SK-N-SH treated with all-trans-retinoic acid at 6 μM for 48 hours (cell line): ENCODE data around the gene FASN.

Experiments used
- ARNTL ChIP-seq: fragments of 450-650 bp; formaldehyde crosslinking; IDR thresholded peaks from 2 replicates; pipeline ENCODE4 v1.5.0; 2020; ENCODE audit warnings: low read depth, mild to moderate bottlenecking, moderate library complexity, borderline replicate concordance
- GLIS3 ChIP-seq: fragments of 250-450 bp; sonication (Bioruptor Pico); IDR thresholded peaks from 2 replicates; pipeline ENCODE4 v1.5.0; 2020; ENCODE audit warnings: mild to moderate bottlenecking, moderate library complexity
- OSR1 ChIP-seq: fragments of 250-450 bp; sonication (Bioruptor Pico); IDR thresholded peaks from 2 replicates; pipeline ENCODE4 v1.8.0; 2022; ENCODE audit warnings: moderate library complexity, mild to moderate bottlenecking, inconsistent platforms
- RARB ChIP-seq: fragments of 250-450 bp; sonication (Bioruptor Pico); IDR thresholded peaks from 2 replicates; pipeline ENCODE4 v1.8.0; 2021; ENCODE audit warnings: mild to moderate bottlenecking, moderate library complexity
- SNAI2 ChIP-seq: fragments of 250-450 bp; sonication (Bioruptor Pico); IDR thresholded peaks from 2 replicates; pipeline ENCODE4 v1.5.0; 2020; ENCODE audit warnings: mild to moderate bottlenecking, moderate library complexity
- TOX ChIP-seq: fragments of 250-450 bp; sonication (Bioruptor Pico); IDR thresholded peaks from 2 replicates; pipeline ENCODE4 v1.8.0; 2021; ENCODE audit warnings: mild to moderate bottlenecking, moderate library complexity, borderline replicate concordance
- ZC3H10 ChIP-seq: fragments of 250-450 bp; sonication (Bioruptor Pico); IDR thresholded peaks from 2 replicates; pipeline ENCODE4 v1.5.1; 2021; ENCODE audit warnings: mild to moderate bottlenecking, moderate library complexity
- ZFP3 ChIP-seq: fragments of 250-450 bp; sonication (Bioruptor Pico); IDR thresholded peaks from 2 replicates; pipeline ENCODE4 v1.5.0; 2020; ENCODE audit warnings: mild to moderate bottlenecking, moderate library complexity
- ZFP30 ChIP-seq: fragments of 450-650 bp; formaldehyde crosslinking; IDR thresholded peaks from 2 replicates; pipeline ENCODE4 v1.5.0; 2022; ENCODE audit warnings: mild to moderate bottlenecking, moderate library complexity
- ZNF565 ChIP-seq: fragments of 450-650 bp; formaldehyde crosslinking; conservative IDR thresholded peaks from 2 replicates; pipeline ENCODE4 v1.5.0; 2020; ENCODE audit warnings: low read depth, mild to moderate bottlenecking, moderate library complexity
- TF ChIP-seq, protein P1 (sequence below): fragments of 250-450 bp; sonication (Bioruptor Pico); IDR thresholded peaks from 2 replicates; pipeline ENCODE4 v1.5.1; 2021; ENCODE audit warnings: mild to moderate bottlenecking, moderate library complexity
- TF ChIP-seq, protein P2 (sequence below): fragments of 250-450 bp; sonication (Bioruptor Pico); IDR thresholded peaks from 2 replicates; pipeline ENCODE4 v1.8.0; 2021; ENCODE audit warnings: low read depth, mild to moderate bottlenecking, moderate library complexity, borderline replicate concordance
- TF ChIP-seq, protein P3 (sequence below): fragments of 250-450 bp; sonication (Bioruptor Pico); IDR thresholded peaks from 2 replicates; pipeline ENCODE4 v1.5.1; 2020; ENCODE audit warnings: low read depth, mild to moderate bottlenecking, moderate library complexity
- TF ChIP-seq, protein P4 (sequence below): fragments of 250-450 bp; sonication (Bioruptor Pico); IDR thresholded peaks from 2 replicates; pipeline ENCODE4 v1.8.0; 2020; ENCODE audit warnings: mild to moderate bottlenecking, moderate library complexity, borderline replicate concordance

- TF ChIP-seq, protein P1, sequence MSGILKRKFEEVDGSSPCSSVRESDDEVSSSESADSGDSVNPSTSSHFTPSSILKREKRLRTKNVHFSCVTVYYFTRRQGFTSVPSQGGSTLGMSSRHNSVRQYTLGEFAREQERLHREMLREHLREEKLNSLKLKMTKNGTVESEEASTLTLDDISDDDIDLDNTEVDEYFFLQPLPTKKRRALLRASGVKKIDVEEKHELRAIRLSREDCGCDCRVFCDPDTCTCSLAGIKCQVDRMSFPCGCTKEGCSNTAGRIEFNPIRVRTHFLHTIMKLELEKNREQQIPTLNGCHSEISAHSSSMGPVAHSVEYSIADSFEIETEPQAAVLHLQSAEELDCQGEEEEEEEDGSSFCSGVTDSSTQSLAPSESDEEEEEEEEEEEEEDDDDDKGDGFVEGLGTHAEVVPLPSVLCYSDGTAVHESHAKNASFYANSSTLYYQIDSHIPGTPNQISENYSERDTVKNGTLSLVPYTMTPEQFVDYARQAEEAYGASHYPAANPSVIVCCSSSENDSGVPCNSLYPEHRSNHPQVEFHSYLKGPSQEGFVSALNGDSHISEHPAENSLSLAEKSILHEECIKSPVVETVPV (CRISPR knock-in tag), result no peak
- no peak for TF ChIP-seq TOX (CRISPR knock-in tag)
- no peak for TF ChIP-seq SNAI2
- TF ChIP-seq GLIS3 (CRISPR knock-in tag), result no peak
- TF ChIP-seq, protein P2, sequence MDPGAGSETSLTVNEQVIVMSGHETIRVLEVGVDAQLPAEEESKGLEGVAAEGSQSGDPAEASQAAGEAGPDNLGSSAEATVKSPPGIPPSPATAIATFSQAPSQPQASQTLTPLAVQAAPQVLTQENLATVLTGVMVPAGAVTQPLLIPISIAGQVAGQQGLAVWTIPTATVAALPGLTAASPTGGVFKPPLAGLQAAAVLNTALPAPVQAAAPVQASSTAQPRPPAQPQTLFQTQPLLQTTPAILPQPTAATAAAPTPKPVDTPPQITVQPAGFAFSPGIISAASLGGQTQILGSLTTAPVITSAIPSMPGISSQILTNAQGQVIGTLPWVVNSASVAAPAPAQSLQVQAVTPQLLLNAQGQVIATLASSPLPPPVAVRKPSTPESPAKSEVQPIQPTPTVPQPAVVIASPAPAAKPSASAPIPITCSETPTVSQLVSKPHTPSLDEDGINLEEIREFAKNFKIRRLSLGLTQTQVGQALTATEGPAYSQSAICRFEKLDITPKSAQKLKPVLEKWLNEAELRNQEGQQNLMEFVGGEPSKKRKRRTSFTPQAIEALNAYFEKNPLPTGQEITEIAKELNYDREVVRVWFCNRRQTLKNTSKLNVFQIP, result no peak
- TF ChIP-seq ZFP3 (CRISPR knock-in tag), result no peak
- no peak for TF ChIP-seq ZNF565 (CRISPR knock-in tag)
- TF ChIP-seq, protein P3, sequence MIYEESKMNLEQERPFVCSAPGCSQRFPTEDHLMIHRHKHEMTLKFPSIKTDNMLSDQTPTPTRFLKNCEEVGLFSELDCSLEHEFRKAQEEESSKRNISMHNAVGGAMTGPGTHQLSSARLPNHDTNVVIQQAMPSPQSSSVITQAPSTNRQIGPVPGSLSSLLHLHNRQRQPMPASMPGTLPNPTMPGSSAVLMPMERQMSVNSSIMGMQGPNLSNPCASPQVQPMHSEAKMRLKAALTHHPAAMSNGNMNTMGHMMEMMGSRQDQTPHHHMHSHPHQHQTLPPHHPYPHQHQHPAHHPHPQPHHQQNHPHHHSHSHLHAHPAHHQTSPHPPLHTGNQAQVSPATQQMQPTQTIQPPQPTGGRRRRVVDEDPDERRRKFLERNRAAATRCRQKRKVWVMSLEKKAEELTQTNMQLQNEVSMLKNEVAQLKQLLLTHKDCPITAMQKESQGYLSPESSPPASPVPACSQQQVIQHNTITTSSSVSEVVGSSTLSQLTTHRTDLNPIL, result no peak
- TF ChIP-seq, protein P4, sequence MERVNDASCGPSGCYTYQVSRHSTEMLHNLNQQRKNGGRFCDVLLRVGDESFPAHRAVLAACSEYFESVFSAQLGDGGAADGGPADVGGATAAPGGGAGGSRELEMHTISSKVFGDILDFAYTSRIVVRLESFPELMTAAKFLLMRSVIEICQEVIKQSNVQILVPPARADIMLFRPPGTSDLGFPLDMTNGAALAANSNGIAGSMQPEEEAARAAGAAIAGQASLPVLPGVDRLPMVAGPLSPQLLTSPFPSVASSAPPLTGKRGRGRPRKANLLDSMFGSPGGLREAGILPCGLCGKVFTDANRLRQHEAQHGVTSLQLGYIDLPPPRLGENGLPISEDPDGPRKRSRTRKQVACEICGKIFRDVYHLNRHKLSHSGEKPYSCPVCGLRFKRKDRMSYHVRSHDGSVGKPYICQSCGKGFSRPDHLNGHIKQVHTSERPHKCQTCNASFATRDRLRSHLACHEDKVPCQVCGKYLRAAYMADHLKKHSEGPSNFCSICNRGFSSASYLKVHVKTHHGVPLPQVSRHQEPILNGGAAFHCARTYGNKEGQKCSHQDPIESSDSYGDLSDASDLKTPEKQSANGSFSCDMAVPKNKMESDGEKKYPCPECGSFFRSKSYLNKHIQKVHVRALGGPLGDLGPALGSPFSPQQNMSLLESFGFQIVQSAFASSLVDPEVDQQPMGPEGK, result no peak
- TF ChIP-seq ARNTL (CRISPR knock-in tag), result no peak
- TF ChIP-seq OSR1 (CRISPR knock-in tag), result no peak
- no peak for TF ChIP-seq ZFP30 (CRISPR knock-in tag)
- no peak for TF ChIP-seq RARB (CRISPR knock-in tag)
- no peak for TF ChIP-seq ZC3H10 (CRISPR knock-in tag)
Measured at GRCh38 chr17:82072827-82073226, 25.2 kb downstream of the FASN start.
